EL (cell line): ENCODE data around the gene SLC46A3.
A peak's percentile ranks its signal among the peaks of the same experiment; 100 is the strongest.

Experiments used
- DNase-seq: peaks from one replicate; pipeline ENCODE4 v3.0.0-alpha.2; 2016

Gene SLC46A3

GRCh38 chr13:28679628-28680027 lies 39.1 kb downstream of the SLC46A3 start:
- DNase-seq, result no peak

- DNase-seq, result no peak
Observed at GRCh38 chr13:28678809-28679208, 40.0 kb downstream of the SLC46A3 start.

- DNase-seq, result no peak
Observed at GRCh38 chr13:28671126-28671792, 47.5 kb downstream of the SLC46A3 start.

GRCh38 chr13:28666897-28667488 lies 51.8 kb downstream of the SLC46A3 start:
- DNase-seq, result no peak

- peak; percentile 60 for DNase-seq
Observed at GRCh38 chr13:28659621-28659970, 59.2 kb downstream of the SLC46A3 start.

GRCh38 chr13:28658796-28659620 lies 59.8 kb downstream of the SLC46A3 start, which contains the start of gene POMP:
Gene POMP (plus strand): TSS chr13:28659130. CDS start chr13:28659185, 55 bp downstream.
- DNase-seq, result peak; percentile 95

- no peak for DNase-seq
Observed at GRCh38 chr13:28658539-28658795, 60.3 kb downstream of the SLC46A3 start.

- DNase-seq, result peak; percentile 28
Observed at GRCh38 chr13:28657784-28658538, 60.8 kb downstream of the SLC46A3 start.

GRCh38 chr13:28655561-28655960 lies 63.2 kb downstream of the SLC46A3 start:
- peak; percentile 74 for DNase-seq

GRCh38 chr13:28654276-28654675 lies 64.5 kb downstream of the SLC46A3 start:
- no peak for DNase-seq

- no peak for DNase-seq
Observed at GRCh38 chr13:28653111-28653510, 65.7 kb downstream of the SLC46A3 start.

- no peak for DNase-seq
Observed at GRCh38 chr13:28651810-28652401, 66.9 kb downstream of the SLC46A3 start.

GRCh38 chr13:28650284-28650683 lies 68.5 kb downstream of the SLC46A3 start:
- DNase-seq, result no peak
